Endothelial cell of umbilical vein (primary cell): ENCODE measurements around the gene BCOR.

ENCODE experiments used
- EZH2 ChIP-seq: IDR thresholded peaks from 2 replicates; pipeline ENCODE4 v1.6.1; 2012; ENCODE audit warnings: borderline replicate concordance, low read depth, mild to moderate bottlenecking, moderate library complexity, low read length, inconsistent platforms; ENCODE audit not compliant: severe bottlenecking
- POLR2A ChIP-seq: IDR thresholded peaks from 2 replicates; pipeline ENCODE4 v1.6.1; 2012; ENCODE audit warnings: low read depth, mild to moderate bottlenecking, control low read depth, low read length
- POLR2AphosphoS5 ChIP-seq: IDR thresholded peaks from 2 replicates; pipeline ENCODE4 v1.6.1; 2012; ENCODE audit warnings: low read depth, mild to moderate bottlenecking, control low read depth, low read length, moderate library complexity; ENCODE audit not compliant: insufficient read depth
- TF ChIP-seq, protein P1 (sequence below), 2 donors: IDR thresholded peaks; 1 replicate in 1 of 2; 2 replicates in 1 of 2; pipeline ENCODE4 v1.5.1; 2011; ENCODE audit warnings: low read length in 2 of 2, mild to moderate bottlenecking in 2 of 2, moderate library complexity in 2 of 2, control low read depth in 1 of 2, inconsistent platforms in 1 of 2, low read depth in 1 of 2; ENCODE audit not compliant: insufficient read depth in 1 of 2; ENCODE audit errors: extremely low read depth in 1 of 2
- TF ChIP-seq, protein P2 (sequence below): IDR thresholded peaks from 2 replicates; pipeline ENCODE4 v1.6.1; 2011; ENCODE audit not compliant: insufficient read depth, insufficient read length

DNA sequence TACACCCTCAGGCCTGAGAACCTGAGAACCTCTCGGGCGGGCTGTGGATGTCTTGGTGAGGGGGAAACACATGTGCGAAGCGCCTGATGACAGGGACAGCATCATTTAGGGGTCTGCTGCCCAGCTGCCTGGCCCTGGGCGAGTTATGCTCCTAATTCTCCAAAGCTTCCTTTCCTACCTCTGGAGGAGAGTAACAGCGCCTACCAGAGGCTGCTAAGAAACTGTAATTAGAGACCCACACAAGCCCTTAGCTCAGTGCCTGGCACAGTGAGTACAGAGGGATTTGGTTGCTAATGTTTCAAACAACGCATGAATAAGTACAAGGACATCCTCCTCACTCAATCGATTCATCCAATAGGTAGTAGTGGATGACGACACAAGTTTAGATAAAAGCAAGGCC, 40.4 kb downstream of the BCOR start:
- TF ChIP-seq, protein P1, sequence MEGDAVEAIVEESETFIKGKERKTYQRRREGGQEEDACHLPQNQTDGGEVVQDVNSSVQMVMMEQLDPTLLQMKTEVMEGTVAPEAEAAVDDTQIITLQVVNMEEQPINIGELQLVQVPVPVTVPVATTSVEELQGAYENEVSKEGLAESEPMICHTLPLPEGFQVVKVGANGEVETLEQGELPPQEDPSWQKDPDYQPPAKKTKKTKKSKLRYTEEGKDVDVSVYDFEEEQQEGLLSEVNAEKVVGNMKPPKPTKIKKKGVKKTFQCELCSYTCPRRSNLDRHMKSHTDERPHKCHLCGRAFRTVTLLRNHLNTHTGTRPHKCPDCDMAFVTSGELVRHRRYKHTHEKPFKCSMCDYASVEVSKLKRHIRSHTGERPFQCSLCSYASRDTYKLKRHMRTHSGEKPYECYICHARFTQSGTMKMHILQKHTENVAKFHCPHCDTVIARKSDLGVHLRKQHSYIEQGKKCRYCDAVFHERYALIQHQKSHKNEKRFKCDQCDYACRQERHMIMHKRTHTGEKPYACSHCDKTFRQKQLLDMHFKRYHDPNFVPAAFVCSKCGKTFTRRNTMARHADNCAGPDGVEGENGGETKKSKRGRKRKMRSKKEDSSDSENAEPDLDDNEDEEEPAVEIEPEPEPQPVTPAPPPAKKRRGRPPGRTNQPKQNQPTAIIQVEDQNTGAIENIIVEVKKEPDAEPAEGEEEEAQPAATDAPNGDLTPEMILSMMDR (IDR thresholded peaks at IDR 0.05; ENCODE audit: extremely low read depth in 1 of 2, insufficient read depth in 1 of 2, low read depth in 1 of 2, low read length in 2 of 2): peak; percentile 2 to 4
- TF ChIP-seq POLR2A (no peak), EZH2 (no peak), POLR2AphosphoS5 (no peak)
- TF ChIP-seq, protein P2, sequence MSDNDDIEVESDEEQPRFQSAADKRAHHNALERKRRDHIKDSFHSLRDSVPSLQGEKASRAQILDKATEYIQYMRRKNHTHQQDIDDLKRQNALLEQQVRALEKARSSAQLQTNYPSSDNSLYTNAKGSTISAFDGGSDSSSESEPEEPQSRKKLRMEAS: no peak
